HG03064 (cell line): ENCODE results near the gene MYBPC1.
A peak's percentile ranks its signal among the peaks of the same experiment; 100 is the strongest.

Experiments used
- ATAC-seq: cut with Tn5 transposase; IDR thresholded peaks from one replicate; pipeline ENCODE4 v1.9.1; 2021; ENCODE audit warnings: low read depth; ENCODE audit not compliant: unreplicated experiment

The MYBPC1 gene

DNA sequence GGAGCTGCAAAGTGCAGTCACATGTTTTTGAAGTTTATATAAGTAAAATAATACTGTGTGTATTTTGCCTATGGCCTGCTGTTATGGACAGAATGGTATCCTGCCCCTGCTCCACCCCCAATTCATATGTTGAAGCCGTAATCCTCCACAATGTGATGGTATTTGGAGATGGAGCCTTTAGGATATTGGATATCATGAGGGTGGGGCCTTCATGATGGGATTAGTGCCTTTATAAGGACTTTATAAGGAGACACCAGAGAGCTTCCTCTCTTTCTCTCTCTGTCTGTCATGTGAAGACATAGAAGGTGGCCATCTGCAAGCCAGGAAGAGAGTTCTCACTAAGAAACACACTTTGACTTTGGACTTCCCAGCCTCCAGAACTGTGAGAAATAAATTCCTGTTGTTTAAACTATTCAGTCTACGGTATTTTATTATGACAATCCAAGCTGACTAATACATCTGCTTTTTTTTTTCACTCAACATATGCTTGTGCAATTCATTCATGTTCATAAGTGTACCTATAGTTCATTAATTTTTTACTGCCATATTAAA lies 99.6 kb downstream of the MYBPC1 start:
- no peak for ATAC-seq

GRCh38 chr12:101694986-101695385 lies 100.2 kb downstream of the MYBPC1 start:
- ATAC-seq, result no peak

- no peak for ATAC-seq
Measured at GRCh38 chr12:101695706-101696105, 100.9 kb downstream of the MYBPC1 start.

DNA sequence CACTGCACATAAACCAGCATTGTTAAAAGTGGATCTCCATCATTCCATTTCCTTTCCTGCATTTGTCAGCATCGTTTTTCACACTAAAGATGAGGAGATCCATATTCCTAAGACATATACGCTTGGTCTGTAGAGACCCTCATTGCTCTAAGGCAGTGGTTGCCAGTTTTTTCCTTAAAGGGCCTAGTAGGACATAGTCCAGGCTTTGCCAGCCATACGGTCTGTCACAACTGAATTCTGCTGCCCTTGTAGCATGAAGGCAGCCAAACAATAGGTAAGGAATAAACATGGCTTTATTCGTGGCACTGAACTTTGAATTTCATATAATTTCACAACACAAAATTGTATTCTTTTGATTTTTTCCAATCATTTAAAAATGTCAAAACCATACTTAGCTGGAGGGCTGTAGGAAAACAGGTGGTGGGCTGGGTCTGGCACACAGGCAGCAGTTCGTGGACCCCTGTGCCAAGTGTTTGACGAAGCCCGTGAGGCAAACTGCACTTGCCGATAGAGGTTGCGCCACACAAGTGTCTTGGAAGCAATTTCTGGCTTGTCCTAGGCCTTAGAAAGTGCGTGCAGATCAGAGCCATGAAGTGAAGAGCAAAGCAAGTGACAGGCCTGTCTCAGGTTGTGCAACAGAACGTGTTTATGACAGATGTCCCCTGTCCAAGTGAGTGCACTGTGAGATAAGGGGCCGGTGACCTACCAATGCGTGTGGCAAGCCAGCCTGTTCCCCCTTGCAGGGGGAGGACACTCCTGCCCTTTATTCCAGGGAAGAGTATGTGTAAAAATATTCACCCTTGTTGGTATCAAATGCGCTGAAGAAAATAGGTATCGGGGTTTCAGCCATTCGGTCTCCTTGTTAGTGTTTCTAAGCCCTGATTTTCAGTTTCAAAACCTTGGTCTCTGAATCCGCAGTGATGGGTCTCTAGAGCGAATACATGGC lies 101.8 kb downstream of the MYBPC1 start:
- ATAC-seq, result no peak

DNA sequence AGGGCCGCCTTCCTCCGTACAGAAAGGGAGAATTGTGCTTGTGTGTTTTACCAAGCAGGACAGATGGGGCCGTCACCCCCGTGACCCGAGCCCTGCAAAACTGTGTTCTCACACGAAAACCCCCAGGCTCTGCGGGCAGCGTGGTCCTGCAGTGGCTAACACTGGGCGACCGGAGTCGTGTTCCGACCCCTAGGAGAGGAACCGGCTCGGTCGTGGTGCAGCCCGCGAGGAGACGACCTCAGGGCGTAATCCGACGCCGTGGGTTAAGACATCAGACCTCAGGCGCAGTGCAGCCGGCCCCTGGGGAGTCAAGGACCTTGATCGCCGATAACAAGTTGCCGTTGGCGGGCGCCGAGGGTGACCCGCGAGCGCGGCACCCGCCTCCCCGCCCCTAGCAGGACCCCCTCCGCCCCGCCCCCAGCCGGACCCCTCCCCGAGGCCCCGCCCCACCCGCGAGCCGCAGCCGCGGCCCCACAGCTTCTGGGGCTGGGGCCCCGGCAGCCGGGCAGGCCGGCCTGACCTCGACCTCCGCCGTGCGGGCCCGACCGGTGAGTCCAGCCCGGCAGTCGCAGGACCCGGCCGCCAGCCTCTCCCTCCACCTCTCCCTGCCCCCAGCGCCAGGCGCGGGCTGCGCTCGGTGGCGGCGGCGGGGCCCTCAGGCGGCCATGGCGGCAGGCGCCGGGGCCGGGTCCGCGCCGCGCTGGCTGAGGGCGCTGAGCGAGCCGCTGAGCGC lies 102.6 kb downstream of the MYBPC1 start, which contains the start of gene CHPT1:
CHPT1 (plus strand) TSS at position 444 of the 733 bp plus-strand sequence; CDS start at position 666, 222 bp downstream.
- ATAC-seq, result peak; percentile 59

DNA sequence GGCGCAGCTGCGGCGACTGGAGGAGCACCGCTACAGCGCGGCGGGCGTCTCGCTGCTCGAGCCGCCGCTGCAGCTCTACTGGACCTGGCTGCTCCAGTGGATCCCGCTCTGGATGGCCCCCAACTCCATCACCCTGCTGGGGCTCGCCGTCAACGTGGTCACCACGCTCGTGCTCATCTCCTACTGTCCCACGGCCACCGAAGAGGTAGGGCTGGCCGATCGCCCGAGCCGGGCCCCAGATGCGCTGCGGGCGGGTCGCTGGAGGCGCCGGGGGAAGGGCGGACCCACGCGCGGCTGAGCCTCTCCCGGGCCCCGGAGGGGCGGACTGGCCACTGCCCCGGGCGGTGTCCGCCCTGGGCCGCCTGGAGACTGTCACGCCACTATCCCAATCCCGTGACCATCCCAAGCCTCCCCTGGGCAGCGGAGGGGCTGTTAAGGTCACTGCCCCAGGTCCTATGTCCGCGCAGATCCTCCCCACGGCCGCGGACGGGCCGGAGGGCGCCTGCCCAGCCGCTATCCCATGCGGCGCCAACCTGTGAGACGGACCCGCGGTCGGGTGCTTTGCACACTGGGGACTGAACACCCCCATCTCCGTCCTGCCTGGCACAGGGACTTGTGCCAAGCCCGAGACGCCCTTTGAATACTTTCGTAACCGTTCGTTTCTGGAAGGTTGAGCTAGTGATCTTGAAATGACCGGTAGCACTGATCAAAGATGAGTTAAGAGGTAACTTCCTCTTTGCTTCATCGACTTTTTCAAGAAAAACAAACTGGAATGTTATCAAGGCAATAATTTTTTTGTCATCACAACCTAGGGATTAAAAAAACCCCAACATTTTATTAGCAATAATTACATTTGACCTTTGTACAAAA lies 103.4 kb downstream of the MYBPC1 start:
- ATAC-seq, result peak; percentile 39

DNA sequence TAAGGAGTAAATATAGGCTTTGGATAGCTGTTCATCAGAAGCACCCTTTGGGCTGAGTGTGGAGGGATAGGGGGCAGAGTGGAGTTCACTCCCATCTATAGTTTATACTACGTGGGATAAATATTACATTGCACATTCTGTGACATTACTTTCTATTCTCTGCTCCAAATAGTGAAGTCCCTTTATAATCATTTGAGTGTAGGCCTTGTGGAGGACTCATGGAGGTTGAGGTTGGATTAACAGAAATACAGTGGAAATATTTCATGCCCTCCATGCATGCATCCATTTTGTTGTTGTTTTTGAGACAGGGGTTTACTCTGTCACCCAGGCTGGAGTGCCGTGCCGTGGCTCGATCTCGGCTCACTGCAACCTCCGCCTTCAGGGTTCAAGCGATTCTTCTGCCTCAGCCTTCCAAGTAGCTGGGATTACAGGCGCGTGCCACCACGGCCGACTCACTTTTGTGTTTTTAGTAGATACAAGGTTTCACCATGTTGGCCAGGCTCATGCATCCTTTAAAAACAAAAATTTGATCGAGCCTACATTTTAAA lies 104.1 kb downstream of the MYBPC1 start:
- no peak for ATAC-seq

DNA sequence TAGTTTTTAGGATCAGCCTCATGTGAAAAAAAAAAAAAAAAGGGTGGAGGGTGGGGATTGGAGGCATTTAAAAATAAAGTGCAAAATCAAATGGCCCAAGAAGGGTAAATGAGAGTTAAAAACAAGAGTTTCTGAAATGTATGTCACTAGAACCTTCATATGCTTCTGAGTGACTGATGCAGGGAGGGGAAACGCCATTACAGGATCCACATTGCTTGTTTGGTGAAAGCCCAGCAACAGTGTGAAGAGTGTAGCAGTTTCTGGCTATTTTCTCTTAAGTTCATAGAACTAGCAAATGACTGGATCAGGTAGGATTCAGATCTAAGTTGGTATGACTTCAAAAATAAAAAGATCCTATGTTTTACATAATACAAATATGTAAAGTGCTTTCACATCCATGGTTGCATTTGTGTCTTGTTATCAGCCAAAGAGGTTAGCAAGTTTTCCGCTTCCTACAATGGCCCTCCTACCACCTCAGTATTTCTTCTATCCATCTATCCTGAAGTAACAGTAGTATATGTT lies 105.6 kb downstream of the MYBPC1 start:
- ATAC-seq, result no peak

DNA sequence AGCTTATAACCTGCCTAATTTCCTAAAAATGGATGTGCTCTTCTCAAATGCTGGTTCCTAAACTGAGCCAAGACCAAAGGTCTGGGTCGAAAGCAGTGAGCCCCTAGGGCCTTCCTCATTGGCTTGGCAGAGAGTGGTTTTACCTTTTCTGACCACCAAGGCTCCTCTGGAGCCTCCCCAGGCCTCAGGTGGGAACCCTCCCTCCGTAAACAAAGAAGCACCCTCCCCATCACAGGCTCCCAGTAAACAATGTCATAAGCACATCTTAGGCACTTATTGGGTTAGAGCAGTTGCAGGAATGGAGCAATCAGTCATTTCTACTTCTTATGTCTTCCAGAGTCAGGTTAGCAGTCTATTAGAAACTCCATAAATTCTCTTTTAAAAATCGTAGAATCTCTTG lies 108.7 kb downstream of the MYBPC1 start:
- ATAC-seq, result no peak

GRCh38 chr12:101706403-101706802 lies 111.6 kb downstream of the MYBPC1 start:
- ATAC-seq, result no peak

- no peak for ATAC-seq
Measured at GRCh38 chr12:101707131-101707782, 112.5 kb downstream of the MYBPC1 start.

DNA sequence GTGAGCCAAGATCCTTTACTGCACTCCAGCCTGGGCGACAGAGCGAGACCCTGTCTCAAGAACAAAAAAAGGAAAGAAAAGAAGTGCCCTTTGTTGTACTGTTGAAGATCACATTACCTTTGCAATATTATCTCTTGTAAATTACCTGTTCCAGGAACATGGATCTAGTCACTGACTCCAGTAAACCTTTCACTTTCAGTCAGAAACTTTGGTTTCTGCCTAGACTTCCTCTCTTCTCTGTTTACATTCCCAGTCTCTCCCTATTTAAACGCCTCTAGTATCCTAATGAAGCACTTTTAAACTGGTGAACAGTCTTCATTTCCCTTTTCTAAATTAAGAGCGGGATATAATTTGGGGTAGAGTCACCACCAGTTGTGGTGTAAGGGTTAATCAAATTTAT lies 115.5 kb downstream of the MYBPC1 start:
- no peak for ATAC-seq

DNA sequence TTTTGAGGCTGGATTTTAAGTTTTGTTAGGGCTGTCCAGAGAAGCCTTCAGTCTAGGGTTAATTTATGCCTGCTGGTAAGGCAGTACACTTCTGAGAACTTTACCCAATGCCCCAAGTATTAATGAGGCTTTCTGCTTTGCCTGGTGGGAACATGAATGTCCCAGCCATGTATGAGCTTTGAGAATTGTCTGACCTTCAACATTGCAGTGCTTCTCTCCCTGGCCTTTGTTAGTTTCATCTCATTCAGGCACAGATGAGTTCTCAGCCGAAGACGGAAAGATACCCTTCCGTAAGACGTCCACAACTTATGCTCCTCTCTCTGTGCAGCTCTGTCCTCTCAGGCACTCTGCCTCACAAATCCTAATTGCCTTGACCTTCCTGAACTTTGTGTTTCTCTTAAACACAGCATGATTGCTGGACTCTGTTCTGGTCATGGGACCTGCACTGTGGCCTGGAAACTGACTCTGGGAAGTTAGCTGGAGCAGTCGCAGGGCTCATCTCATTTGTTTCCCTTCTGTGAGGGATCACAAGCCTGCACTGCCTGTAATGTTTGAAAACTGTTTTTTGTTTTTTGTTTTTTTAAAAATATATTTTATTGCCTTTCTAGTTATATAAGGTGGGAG lies 118.4 kb downstream of the MYBPC1 start:
- ATAC-seq, result no peak

DNA sequence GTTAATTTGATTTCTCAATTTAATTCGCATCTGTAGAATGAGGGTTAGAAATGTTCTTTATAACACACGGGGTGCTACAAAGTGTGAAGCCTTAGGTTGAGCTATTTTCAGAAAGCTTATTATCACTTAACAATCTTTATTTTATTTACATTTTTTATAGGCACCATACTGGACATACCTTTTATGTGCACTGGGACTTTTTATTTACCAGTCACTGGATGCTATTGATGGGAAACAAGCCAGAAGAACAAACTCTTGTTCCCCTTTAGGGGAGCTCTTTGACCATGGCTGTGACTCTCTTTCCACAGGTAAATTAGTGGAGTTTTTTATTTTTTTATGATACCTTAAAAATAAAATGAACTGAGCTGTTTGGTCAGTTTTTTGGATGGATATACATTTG lies 119.2 kb downstream of the MYBPC1 start:
- no peak for ATAC-seq

DNA sequence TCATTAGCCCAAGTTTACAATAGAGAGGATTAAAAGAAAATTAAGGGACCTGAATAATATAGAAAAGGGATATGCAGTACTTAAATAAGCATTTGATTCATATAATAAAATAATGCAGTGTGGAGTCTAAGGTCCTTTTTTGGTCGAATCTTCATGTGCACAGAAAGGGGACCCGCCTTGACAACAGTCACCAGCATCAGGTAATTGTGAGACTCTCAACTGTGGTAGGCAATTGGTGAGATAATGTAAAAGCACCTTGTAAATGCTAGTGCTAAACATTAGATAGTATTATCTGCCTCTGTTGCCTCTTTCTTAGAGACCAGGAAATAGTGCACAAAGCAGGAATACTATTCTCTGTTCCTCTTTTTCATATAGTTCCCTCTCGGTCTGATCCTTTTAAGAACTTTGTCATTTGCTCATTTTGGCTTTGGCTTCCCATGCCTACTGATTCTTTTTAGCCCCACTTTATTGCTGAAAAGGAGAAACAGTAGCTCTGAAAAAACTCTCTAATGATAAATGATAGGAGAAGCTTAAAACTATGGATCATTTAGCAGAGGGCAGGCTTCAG lies 120.2 kb downstream of the MYBPC1 start:
- ATAC-seq, result no peak

GRCh38 chr12:101719566-101719965 lies 124.8 kb downstream of the MYBPC1 start:
- no peak for ATAC-seq

- no peak for ATAC-seq
Measured at GRCh38 chr12:101720118-101720517, 125.3 kb downstream of the MYBPC1 start.

GRCh38 chr12:101722392-101722791 lies 127.6 kb downstream of the MYBPC1 start:
- ATAC-seq, result no peak

GRCh38 chr12:101727098-101727497 lies 132.3 kb downstream of the MYBPC1 start:
- no peak for ATAC-seq
